Measurements from ENCODE around the gene LGR4. TPM values are rescaled to one million over a fixed set of nuclear protein-coding genes. Genes with fewer than 3 reads are reported as not detected.

The LGR4 gene
- polyA plus RNA-seq, 1 experiment, result 5.8 TPM

- POLR2A ChIA-PET, result no interaction called here
- CTCF ChIA-PET, result no interaction called here
Observed at GRCh38 chr11:27411328-27411727, 61.3 kb downstream of the LGR4 start.

GRCh38 chr11:27410272-27410671 is 62.3 kb downstream of the LGR4 start:
- no peak for DNase-seq (ENCODE audit: low read depth, low spot score)
- no peak for TF ChIP-seq CTCF (IDR thresholded peaks at IDR 0.05; ENCODE audit: low read depth, low read length)
- Histone ChIP-seq H3K4me3 (ENCODE audit: low read depth, low read length) (no peak overlapping the region), H3K27me3 (ENCODE audit: control insufficient read depth, insufficient read depth, low read length) (no peaks in the 10 kb centered on the region), H3K27ac (ENCODE audit: low read depth, low read length) (no peak overlapping the region), H3K9me3 (ENCODE audit: control insufficient read depth, insufficient read depth, low read length) (no peaks in the 10 kb centered on the region)
- ChIA-PET CTCF (interaction anchor here (0.6 kb wide), 1 partner anchor 75 kb away, joined by 4 read pairs; no protein-coding TSS in a partner anchor), POLR2A (no interaction called here)

More at GRCh38 chr11:27411328-27411727, 61.3 kb downstream of the LGR4 start:
- H3K27me3 ChIP-seq (ENCODE audit: control insufficient read depth, insufficient read depth, low read length), result no peaks in the 10 kb centered on the region
- no peak for TF ChIP-seq CTCF (IDR thresholded peaks at IDR 0.05; ENCODE audit: low read depth, low read length)
- no peaks in the 10 kb centered on the region for H3K9me3 ChIP-seq (ENCODE audit: control insufficient read depth, insufficient read depth, low read length)
- no peak for DNase-seq (ENCODE audit: low read depth, low spot score)
- H3K27ac ChIP-seq (ENCODE audit: low read depth, low read length), result no peak overlapping the region
- no peak overlapping the region for H3K4me3 ChIP-seq (ENCODE audit: low read depth, low read length)

GRCh38 chr11:27409742-27410141 is 62.8 kb downstream of the LGR4 start:
- Histone ChIP-seq H3K27me3 (ENCODE audit: control insufficient read depth, insufficient read depth, low read length) (no peaks in the 10 kb centered on the region), H3K9me3 (ENCODE audit: control insufficient read depth, insufficient read depth, low read length) (no peaks in the 10 kb centered on the region), H3K4me3 (ENCODE audit: low read depth, low read length) (no peak overlapping the region), H3K27ac (ENCODE audit: low read depth, low read length) (no peak overlapping the region)
- no peak for TF ChIP-seq CTCF (IDR thresholded peaks at IDR 0.05; ENCODE audit: low read depth, low read length)
- no peak for DNase-seq (ENCODE audit: low read depth, low spot score)
- ChIA-PET CTCF (interaction anchor here (0.6 kb wide), 2 partner anchors 75 to 76 kb away, joined by 3 to 4 read pairs; no protein-coding TSS in a partner anchor), POLR2A (no interaction called here)

- Histone ChIP-seq H3K27ac (ENCODE audit: low read depth, low read length) (no peak overlapping the region), H3K27me3 (ENCODE audit: control insufficient read depth, insufficient read depth, low read length) (no peaks in the 10 kb centered on the region), H3K9me3 (ENCODE audit: control insufficient read depth, insufficient read depth, low read length) (no peaks in the 10 kb centered on the region), H3K4me3 (ENCODE audit: low read depth, low read length) (no peak overlapping the region)
- ChIA-PET POLR2A (no interaction called here), CTCF (no interaction called here)
- no peak for DNase-seq (ENCODE audit: low read depth, low spot score)
- TF ChIP-seq CTCF (IDR thresholded peaks at IDR 0.05; ENCODE audit: low read depth, low read length), result no peak
Observed at GRCh38 chr11:27409049-27409448, 63.5 kb downstream of the LGR4 start.

GRCh38 chr11:27408246-27408800 is 64.3 kb downstream of the LGR4 start:
- Histone ChIP-seq H3K27ac (ENCODE audit: low read depth, low read length) (no peak overlapping the region), H3K9me3 (ENCODE audit: control insufficient read depth, insufficient read depth, low read length) (no peaks in the 10 kb centered on the region), H3K27me3 (ENCODE audit: control insufficient read depth, insufficient read depth, low read length) (no peaks in the 10 kb centered on the region), H3K4me3 (ENCODE audit: low read depth, low read length) (no peak overlapping the region)
- ChIA-PET CTCF (interaction anchor here (1.1 kb wide), 1 partner anchor 77 kb away, joined by 3 read pairs; no protein-coding TSS in a partner anchor), POLR2A (no interaction called here)
- no peak for TF ChIP-seq CTCF (IDR thresholded peaks at IDR 0.05; ENCODE audit: low read depth, low read length)
- DNase-seq (ENCODE audit: low read depth, low spot score), result no peak

All from AG04450 (cell line).